Mesenchymal stem cell (in vitro differentiated cells and primary cell): ENCODE measurements around the gene MEF2C.

Experiments used
- DNase-seq: peaks from one replicate; pipeline ENCODE4 v3.0.0-alpha.2; 2013
- H2AFZ ChIP-seq: one replicate; pipeline ENCODE4 v1.6.1; 2013; ENCODE audit warnings: low read depth, mild to moderate bottlenecking, control low read depth, inconsistent platforms, low read length, moderate library complexity
- H2AK5ac ChIP-seq: 2 replicates; pipeline ENCODE4 v1.6.1; 2013; ENCODE audit warnings: low read length, moderate library complexity, mild to moderate bottlenecking, inconsistent platforms; ENCODE audit not compliant: severe bottlenecking
- H2BK120ac ChIP-seq: one replicate; pipeline ENCODE4 v1.6.1; 2013; ENCODE audit warnings: low read depth, mild to moderate bottlenecking, inconsistent platforms, low read length, moderate library complexity
- H2BK12ac ChIP-seq, 2 experiments: one replicate each; pipeline ENCODE4 v1.6.1; 2013; ENCODE audit warnings: inconsistent platforms in 2 of 2, low read length in 2 of 2, mild to moderate bottlenecking in 2 of 2, moderate library complexity in 2 of 2, control low read depth in 1 of 2
- H2BK15ac ChIP-seq: one replicate; pipeline ENCODE4 v1.6.1; 2013; ENCODE audit warnings: mild to moderate bottlenecking, low read depth, inconsistent platforms; ENCODE audit not compliant: poor library complexity, severe bottlenecking
- H2BK5ac ChIP-seq: 2 replicates; pipeline ENCODE4 v1.6.1; 2013; ENCODE audit warnings: low read depth, mild to moderate bottlenecking, low read length, control low read depth, inconsistent platforms; ENCODE audit not compliant: poor library complexity, severe bottlenecking
- H3K14ac ChIP-seq, 2 experiments: one replicate each; pipeline ENCODE4 v1.6.1; 2013; ENCODE audit warnings: inconsistent platforms in 2 of 2, low read length in 2 of 2, control low read depth in 1 of 2, mild to moderate bottlenecking in 1 of 2, moderate library complexity in 1 of 2
- H3K18ac ChIP-seq, 2 experiments: one replicate each; pipeline ENCODE4 v1.6.1; 2013; ENCODE audit warnings: inconsistent platforms in 2 of 2, low read length in 2 of 2, control low read depth in 1 of 2, low read depth in 1 of 2, mild to moderate bottlenecking in 1 of 2
- H3K23ac ChIP-seq, 2 experiments: one replicate each; pipeline ENCODE4 v1.6.1; 2013; ENCODE audit warnings: inconsistent platforms in 2 of 2, low read length in 2 of 2, mild to moderate bottlenecking in 2 of 2, moderate library complexity in 2 of 2, control low read depth in 1 of 2
- H3K27ac ChIP-seq: 2 replicates; pipeline ENCODE4 v1.5.1; 2013; ENCODE audit warnings: mild to moderate bottlenecking, moderate library complexity, low read length, control low read depth, inconsistent platforms; ENCODE audit not compliant: poor library complexity, severe bottlenecking
- H3K27me3 ChIP-seq, 2 experiments: 2 replicates each; pipeline versions ENCODE4 v1.6.1 to v1.7.0; 2013; ENCODE audit warnings: low read length in 2 of 2, mild to moderate bottlenecking in 2 of 2, moderate library complexity in 2 of 2, control low read depth in 1 of 2, inconsistent platforms in 1 of 2; ENCODE audit not compliant: control insufficient read depth in 1 of 2, insufficient read depth in 1 of 2
- H3K36me3 ChIP-seq, 2 experiments: 2 replicates each; pipeline versions ENCODE4 v1.6.1 to v1.7.0; 2013; ENCODE audit warnings: low read length in 2 of 2, control low read depth in 1 of 2, inconsistent platforms in 1 of 2, low read depth in 1 of 2, mild to moderate bottlenecking in 1 of 2; ENCODE audit not compliant: insufficient read depth in 2 of 2, control insufficient read depth in 1 of 2
- H3K4ac ChIP-seq, 2 experiments: one replicate each; pipeline ENCODE4 v1.6.1; 2013; ENCODE audit warnings: inconsistent platforms in 2 of 2, low read length in 2 of 2, mild to moderate bottlenecking in 2 of 2, moderate library complexity in 2 of 2, control low read depth in 1 of 2, low read depth in 1 of 2
- H3K4me1 ChIP-seq: 2 replicates; pipeline ENCODE4 v1.6.1; 2013; ENCODE audit warnings: low read depth, low read length, control low read depth; ENCODE audit not compliant: control insufficient read depth, insufficient read depth
- H3K4me2 ChIP-seq: 2 replicates; pipeline ENCODE4 v1.6.1; 2013; ENCODE audit warnings: low read length, mild to moderate bottlenecking, inconsistent platforms; ENCODE audit not compliant: poor library complexity, severe bottlenecking
- H3K4me3 ChIP-seq, 2 experiments: 2 replicates each; pipeline versions ENCODE4 v1.5.1 to v1.7.0; 2013; ENCODE audit warnings: low read length in 2 of 2, mild to moderate bottlenecking in 2 of 2, control low read depth in 1 of 2, low read depth in 1 of 2; ENCODE audit not compliant: insufficient read depth in 1 of 2
- H3K79me1 ChIP-seq: replicated peaks from 2 replicates; pipeline ENCODE4 v1.6.1; 2013; ENCODE audit warnings: mild to moderate bottlenecking, control low read depth, low read length, inconsistent platforms; ENCODE audit not compliant: poor library complexity, severe bottlenecking
- H3K9ac ChIP-seq: 2 replicates; pipeline ENCODE4 v1.7.0; 2013; ENCODE audit warnings: mild to moderate bottlenecking, low read length, moderate library complexity
- H3K9me3 ChIP-seq: 2 replicates; pipeline ENCODE4 v1.7.0; 2013; ENCODE audit warnings: mild to moderate bottlenecking, low read length; ENCODE audit not compliant: control insufficient read depth
- H4K8ac ChIP-seq: one replicate; pipeline ENCODE4 v1.6.1; 2013; ENCODE audit warnings: inconsistent platforms, mild to moderate bottlenecking, low read length, moderate library complexity
- H4K91ac ChIP-seq: one replicate; pipeline ENCODE4 v1.6.1; 2013; ENCODE audit warnings: mild to moderate bottlenecking, low read length, inconsistent platforms
- WGBS: methylation state at CpG from one replicate; pipeline ENCODE4 v1.1.7; 2013; ENCODE audit warnings: mixed read lengths; 5-methylcytosine and 5-hydroxymethylcytosine counted together

MEF2C gene

DNA sequence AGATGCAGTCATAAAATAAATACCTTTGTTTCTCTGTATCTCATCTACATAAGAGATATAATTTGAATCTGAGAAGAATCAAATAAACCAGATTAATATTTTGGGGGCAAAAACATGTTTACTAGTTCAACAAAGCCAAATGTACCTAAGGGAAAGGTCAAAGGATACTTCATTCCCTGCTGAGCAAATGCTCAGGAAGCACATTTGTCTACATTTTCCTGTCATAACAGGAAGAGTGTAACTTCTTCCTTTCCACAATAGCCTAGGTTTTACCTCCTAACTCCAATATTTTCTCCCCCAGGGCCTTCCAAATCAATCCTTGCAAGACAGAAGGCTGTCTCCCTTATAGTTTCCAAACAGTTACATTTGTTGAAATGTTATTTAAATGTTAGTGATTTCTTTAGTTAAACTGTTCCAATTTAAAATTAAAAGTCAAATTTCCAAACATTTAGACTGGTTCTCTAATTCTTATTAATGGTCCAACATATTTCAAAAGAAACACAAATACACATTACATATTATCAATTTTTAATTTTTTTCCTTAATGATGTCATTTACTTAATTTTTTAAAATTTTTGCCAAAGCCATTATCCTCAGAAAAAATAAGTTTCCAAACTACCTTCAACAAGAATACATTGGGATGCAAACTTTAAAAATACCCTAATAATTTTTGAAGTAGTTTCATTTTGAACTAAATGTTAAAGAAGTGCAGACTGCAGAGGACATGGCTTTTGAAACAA lies 67.8 kb downstream of the MEF2C start:
- Histone ChIP-seq H3K18ac (no peak overlapping the region), H4K8ac (no peak overlapping the region), H2AK5ac (no peak overlapping the region), H3K4ac (no peak overlapping the region), H3K23ac (no peak overlapping the region), H2AFZ (no peak overlapping the region), H4K91ac (no peak overlapping the region), H3K9me3 (no peaks in the 10 kb centered on the region), H3K27me3 (no peaks in the 10 kb centered on the region), H3K9ac (no peak overlapping the region), H2BK5ac (no peak overlapping the region), H3K14ac (no peak overlapping the region), H3K27ac (no peak overlapping the region), H3K79me1 (no peaks in the 10 kb centered on the region), H2BK120ac (no peak overlapping the region), H3K4me3 (no peak overlapping the region), H3K36me3 (no peaks in the 10 kb centered on the region), H2BK12ac (no peak overlapping the region), H3K4me1 (no peaks in the 10 kb centered on the region), H2BK15ac (no peak overlapping the region), H3K4me2 (no peak overlapping the region)
- no peak for DNase-seq

DNA sequence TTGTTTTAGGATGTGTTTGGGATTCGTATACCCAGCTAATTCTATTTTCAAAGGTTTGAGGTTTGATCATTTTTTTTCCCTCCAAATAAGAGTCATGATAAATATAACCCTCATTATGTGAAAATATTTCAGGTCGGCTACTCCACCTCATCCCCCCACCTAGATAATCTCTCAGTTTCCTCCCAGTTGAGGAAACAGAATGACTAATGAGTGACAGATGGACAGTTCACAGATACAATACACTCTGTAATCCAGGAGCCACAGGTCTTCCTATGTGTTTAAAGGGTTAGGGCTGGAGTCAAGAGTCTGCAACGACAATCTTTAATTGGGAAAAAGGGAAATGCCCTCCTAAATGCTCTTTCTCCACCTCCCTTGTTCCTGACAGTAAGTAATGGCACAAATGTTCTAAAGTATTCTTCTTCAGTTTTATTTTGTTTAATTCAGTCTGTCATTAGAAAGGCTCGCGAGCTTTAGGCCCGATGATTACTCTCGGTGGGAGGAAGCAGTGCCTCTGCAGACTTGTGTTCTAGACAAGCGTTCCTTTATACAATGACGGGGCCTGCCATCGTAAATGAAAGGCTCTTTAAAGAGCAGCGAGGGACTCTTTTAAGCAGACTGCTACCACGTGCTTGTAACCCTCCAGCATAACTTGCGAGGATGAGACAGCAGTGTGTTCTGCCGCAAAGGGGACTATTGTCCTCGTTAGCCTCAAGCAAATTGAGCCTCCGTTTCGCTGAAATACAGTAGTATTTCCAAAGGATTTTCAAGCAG lies 69.0 kb downstream of the MEF2C start:
- H3K4me3 ChIP-seq = no peak overlapping the region
- no peaks in the 10 kb centered on the region for H3K4me1 ChIP-seq
- H3K4ac ChIP-seq = no peak overlapping the region
- H3K4me2 ChIP-seq = no peak overlapping the region
- 75% methylated on average over 13 of the region's 17 CpGs for WGBS
- H2AK5ac ChIP-seq = no peak overlapping the region
- H3K27me3 ChIP-seq = no peaks in the 10 kb centered on the region
- H2BK120ac ChIP-seq = peak overlapping the region; percentile 5
- no peak overlapping the region for H3K18ac ChIP-seq
- no peak overlapping the region for H3K14ac ChIP-seq
- no peaks in the 10 kb centered on the region for H3K79me1 ChIP-seq
- no peak overlapping the region for H2BK12ac ChIP-seq
- no peak for DNase-seq
- no peak overlapping the region for H4K91ac ChIP-seq
- H2BK5ac ChIP-seq = no peak overlapping the region
- H2BK15ac ChIP-seq = no peak overlapping the region
- no peaks in the 10 kb centered on the region for H3K9me3 ChIP-seq
- no peak overlapping the region for H3K27ac ChIP-seq
- no peak overlapping the region for H3K9ac ChIP-seq
- H3K36me3 ChIP-seq = no peaks in the 10 kb centered on the region
- H3K23ac ChIP-seq = no peak overlapping the region
- no peak overlapping the region for H2AFZ ChIP-seq
- no peak overlapping the region for H4K8ac ChIP-seq

DNA sequence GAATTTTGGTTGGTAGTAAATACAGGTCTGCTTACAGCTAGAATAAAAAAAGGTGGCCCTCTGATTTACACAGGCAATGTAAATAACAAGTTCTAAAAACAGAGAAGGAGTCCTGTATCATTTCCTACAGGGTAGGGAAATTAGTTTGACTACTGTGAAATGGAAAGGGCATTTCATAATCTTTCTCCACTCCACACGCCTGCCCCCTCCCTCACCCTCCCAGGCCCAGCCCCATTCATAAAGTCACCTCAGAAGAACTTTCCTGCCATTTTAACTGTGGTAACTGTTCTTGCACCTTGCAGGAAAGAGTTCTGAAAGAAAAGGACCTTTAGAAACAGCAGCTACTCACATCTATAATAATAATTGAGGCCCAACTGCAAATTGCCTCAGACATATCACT lies 69.7 kb downstream of the MEF2C start:
- H3K27me3 ChIP-seq = no peaks in the 10 kb centered on the region
- no peak overlapping the region for H2AK5ac ChIP-seq
- no peaks in the 10 kb centered on the region for H3K36me3 ChIP-seq
- H3K14ac ChIP-seq = no peak overlapping the region
- H4K91ac ChIP-seq = no peak overlapping the region
- H3K9me3 ChIP-seq = no peaks in the 10 kb centered on the region
- no peaks in the 10 kb centered on the region for H3K79me1 ChIP-seq
- H3K27ac ChIP-seq = no peak overlapping the region
- H2BK12ac ChIP-seq = no peak overlapping the region
- no peak overlapping the region for H3K4me2 ChIP-seq
- no peak overlapping the region for H2BK15ac ChIP-seq
- no peak overlapping the region for H3K23ac ChIP-seq
- no peak overlapping the region for H3K4me3 ChIP-seq
- no peak overlapping the region for H3K4ac ChIP-seq
- no peak overlapping the region for H3K18ac ChIP-seq
- DNase-seq = no peak
- no peak overlapping the region for H2AFZ ChIP-seq
- no peak overlapping the region for H3K9ac ChIP-seq
- no peak overlapping the region for H4K8ac ChIP-seq
- H2BK120ac ChIP-seq = no peak overlapping the region
- H3K4me1 ChIP-seq = no peaks in the 10 kb centered on the region
- H2BK5ac ChIP-seq = no peak overlapping the region
- WGBS = 100% methylated on average over 1 of the region's 1 CpG

DNA sequence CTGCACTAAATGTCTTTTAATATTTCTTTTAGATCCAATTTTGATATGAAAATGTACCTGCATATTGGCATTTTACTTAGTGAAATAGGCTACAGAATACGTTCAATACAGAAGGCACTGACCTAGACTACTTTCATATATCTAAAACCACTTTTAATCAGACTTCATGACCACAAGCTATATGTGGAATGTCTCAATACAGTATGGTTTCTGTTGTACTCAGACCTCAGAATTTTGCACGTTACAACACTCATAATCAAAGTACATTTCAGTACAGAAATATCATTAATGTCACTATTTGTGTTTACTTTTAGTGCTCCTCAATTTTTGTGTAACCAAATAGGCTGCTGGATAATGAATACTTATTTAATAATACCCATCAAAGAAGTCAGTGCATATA lies 74.8 kb downstream of the MEF2C start:
- Histone ChIP-seq H2AFZ (no peak overlapping the region), H3K4me3 (no peak overlapping the region)
- no CpG with 5 or more reads among the region's 2 CpGs for WGBS

More for the DNA sequence above, 74.8 kb downstream of the MEF2C start:
- Histone ChIP-seq H3K36me3 (peaks cover 0 to 4% of the 10 kb centered on the region in 2 experiments), H4K8ac (no peak overlapping the region), H2BK15ac (no peak overlapping the region), H3K14ac (no peak overlapping the region), H3K27me3 (no peaks in the 10 kb centered on the region), H3K9me3 (no peaks in the 10 kb centered on the region), H2BK5ac (no peak overlapping the region), H3K18ac (no peak overlapping the region), H3K4me2 (no peak overlapping the region), H3K9ac (no peak overlapping the region), H2AK5ac (no peak overlapping the region), H3K4ac (no peak overlapping the region), H4K91ac (no peak overlapping the region), H3K27ac (no peak overlapping the region), H3K4me1 (peaks cover 2% of the 10 kb centered on the region), H2BK12ac (no peak overlapping the region), H2BK120ac (no peak overlapping the region), H3K79me1 (no peaks in the 10 kb centered on the region), H3K23ac (no peak overlapping the region)
- no peak for DNase-seq
